GM19193 (cell line): Measurements from ENCODE around the gene PPFIA2.

Source experiments
- POLR2A ChIP-seq: IDR thresholded peaks from 4 replicates; pipeline ENCODE4 v1.6.1; 2011; ENCODE audit not compliant: insufficient read depth, insufficient read length; ENCODE audit errors: extremely low read depth

Gene PPFIA2

GRCh38 chr12:81705586-81705985 is 53.6 kb downstream of the PPFIA2 start:
- no peak for TF ChIP-seq POLR2A

- no peak for TF ChIP-seq POLR2A
Measured at GRCh38 chr12:81699551-81699950, 59.6 kb downstream of the PPFIA2 start.

GRCh38 chr12:81692008-81692407 is 67.1 kb downstream of the PPFIA2 start:
- TF ChIP-seq POLR2A = no peak

- no peak for TF ChIP-seq POLR2A
Measured at GRCh38 chr12:81683881-81684280, 75.3 kb downstream of the PPFIA2 start.

GRCh38 chr12:81679614-81680013 is 79.5 kb downstream of the PPFIA2 start:
- no peak for TF ChIP-seq POLR2A

- TF ChIP-seq POLR2A = no peak
Measured at GRCh38 chr12:81670759-81671158, 88.4 kb downstream of the PPFIA2 start.

GRCh38 chr12:81668475-81668874 is 90.7 kb downstream of the PPFIA2 start:
- no peak for TF ChIP-seq POLR2A

- no peak for TF ChIP-seq POLR2A
Measured at GRCh38 chr12:81644503-81644902, 114.6 kb downstream of the PPFIA2 start.

- no peak for TF ChIP-seq POLR2A
Measured at GRCh38 chr12:81639196-81639595, 120.0 kb downstream of the PPFIA2 start.

GRCh38 chr12:81633127-81633526 is 126.0 kb downstream of the PPFIA2 start:
- no peak for TF ChIP-seq POLR2A

- no peak for TF ChIP-seq POLR2A
Measured at GRCh38 chr12:81627336-81628189, 131.6 kb downstream of the PPFIA2 start.

- no peak for TF ChIP-seq POLR2A
Measured at GRCh38 chr12:81626406-81626805, 132.7 kb downstream of the PPFIA2 start.

- no peak for TF ChIP-seq POLR2A
Measured at GRCh38 chr12:81617915-81618314, 141.2 kb downstream of the PPFIA2 start.

GRCh38 chr12:81615026-81615588 is 144.0 kb downstream of the PPFIA2 start:
- TF ChIP-seq POLR2A = no peak

GRCh38 chr12:81610955-81611889 is 147.9 kb downstream of the PPFIA2 start:
- TF ChIP-seq POLR2A = no peak
